RCC 7860 (cell line): Measurements from ENCODE around the gene SCAMP4.

Source experiments
- DNase-seq: peaks from one replicate; pipeline ENCODE4 v3.0.0-alpha.2; 2015; ENCODE audit warnings: low spot score
- FAIRE-seq: peaks from 2 replicates; lab custom pipeline; 2012; peaks lifted over from hg19 to GRCh38; lab: Jason Lieb, UNC

Gene SCAMP4

GRCh38 chr19:1955171-1956121 lies 50.2 kb downstream of the SCAMP4 start:
- no peak for FAIRE-seq
- DNase-seq, result no peak

- DNase-seq (no peak), FAIRE-seq (no peak)
Observed at GRCh38 chr19:1956122-1956494, 50.9 kb downstream of the SCAMP4 start.

GRCh38 chr19:1956868-1957492 lies 51.8 kb downstream of the SCAMP4 start:
- FAIRE-seq (no peak), DNase-seq (no peak)

GRCh38 chr19:1957562-1958248 lies 52.5 kb downstream of the SCAMP4 start:
- FAIRE-seq, result no peak

GRCh38 chr19:1959928-1960589 lies 54.9 kb downstream of the SCAMP4 start:
- FAIRE-seq, result no peak

More at GRCh38 chr19:1957562-1958248, 52.5 kb downstream of the SCAMP4 start:
- no peak for DNase-seq

GRCh38 chr19:1961000-1961883 lies 56.0 kb downstream of the SCAMP4 start:
- DNase-seq (no peak), FAIRE-seq (no peak)

More at GRCh38 chr19:1959928-1960589, 54.9 kb downstream of the SCAMP4 start:
- DNase-seq, result no peak

- no peak for DNase-seq
- FAIRE-seq, result no peak
Observed at GRCh38 chr19:1962674-1963073, 57.5 kb downstream of the SCAMP4 start.

GRCh38 chr19:1967087-1967608 lies 61.9 kb downstream of the SCAMP4 start:
- FAIRE-seq (no peak), DNase-seq (no peak)

GRCh38 chr19:1968279-1969175 lies 63.3 kb downstream of the SCAMP4 start:
- DNase-seq, result no peak
- FAIRE-seq, result no peak

GRCh38 chr19:1969176-1970002 lies 64.2 kb downstream of the SCAMP4 start:
- FAIRE-seq, result no peak
- no peak for DNase-seq

- FAIRE-seq, result no peak
- DNase-seq, result no peak
Observed at GRCh38 chr19:1970003-1970805, 65.0 kb downstream of the SCAMP4 start.

GRCh38 chr19:1970806-1971502 lies 65.8 kb downstream of the SCAMP4 start:
- no peak for FAIRE-seq
- DNase-seq, result no peak

GRCh38 chr19:1974381-1975161 lies 69.4 kb downstream of the SCAMP4 start:
- DNase-seq (no peak), FAIRE-seq (no peak)

- FAIRE-seq, result no peak
- DNase-seq, result no peak
Observed at GRCh38 chr19:1975162-1975480, 69.9 kb downstream of the SCAMP4 start.
